Mesodermal cell (in vitro differentiated cells): ENCODE results near the gene HSF4.

Experiments
- H3K27ac ChIP-seq: 2 replicates; pipeline ENCODE4 v1.7.0; 2013; ENCODE audit warnings: mild to moderate bottlenecking, low read depth, low read length, moderate library complexity; ENCODE audit not compliant: severe bottlenecking
- H3K36me3 ChIP-seq: 2 replicates; pipeline ENCODE4 v1.7.1; 2013; ENCODE audit warnings: mild to moderate bottlenecking, low read length, moderate library complexity; ENCODE audit not compliant: control insufficient read depth, insufficient read depth
- H3K4me1 ChIP-seq: one replicate; pipeline ENCODE4 v1.7.1; 2013; ENCODE audit warnings: mild to moderate bottlenecking, low read length; ENCODE audit not compliant: insufficient read depth, control insufficient read depth, poor library complexity, severe bottlenecking
- H3K4me3 ChIP-seq: 2 replicates; pipeline ENCODE4 v1.7.0; 2013; ENCODE audit warnings: low read length, control low read depth, mild to moderate bottlenecking; ENCODE audit not compliant: insufficient read depth, poor library complexity, severe bottlenecking; ENCODE audit errors: extremely low read depth
- H3K9me3 ChIP-seq: 2 replicates; pipeline ENCODE4 v1.7.1; 2013; ENCODE audit warnings: mild to moderate bottlenecking, low read length, moderate library complexity; ENCODE audit not compliant: control insufficient read depth
- WGBS, 2 experiments: methylation state at CpG; one replicate each; pipeline ENCODE4 v1.1.5; 2013; ENCODE audit warnings: missing lambda C conversion rate in 2 of 2; ENCODE audit not compliant: insufficient coverage in 2 of 2; 5-methylcytosine and 5-hydroxymethylcytosine counted together

The HSF4 gene

GRCh38 chr16:67196881-67197280, 32.3 kb downstream of the HSF4 start:
- H3K36me3 ChIP-seq, result peaks cover 78% of the 10 kb centered on the region
- WGBS, 2 experiments, result 100% methylated on average over 1 of the region's 1 CpG
- peaks cover 7% of the 10 kb centered on the region for H3K4me1 ChIP-seq
- no peak overlapping the region for H3K27ac ChIP-seq
- no peaks in the 10 kb centered on the region for H3K9me3 ChIP-seq
- no peak overlapping the region for H3K4me3 ChIP-seq

- WGBS, 2 experiments, result 90 to 97% methylated on average over 5 to 6 of the region's 6 CpGs
- Histone ChIP-seq H3K9me3 (no peaks in the 10 kb centered on the region), H3K4me3 (no peak overlapping the region), H3K4me1 (peaks cover 7% of the 10 kb centered on the region), H3K27ac (no peak overlapping the region), H3K36me3 (peaks cover 86% of the 10 kb centered on the region)
Observed at GRCh38 chr16:67197704-67198103, 33.2 kb downstream of the HSF4 start.

GRCh38 chr16:67198238-67198734, 33.7 kb downstream of the HSF4 start:
- Histone ChIP-seq H3K4me3 (no peak overlapping the region), H3K27ac (no peak overlapping the region), H3K9me3 (no peaks in the 10 kb centered on the region), H3K36me3 (peaks cover 88% of the 10 kb centered on the region), H3K4me1 (peaks cover 7% of the 10 kb centered on the region)
- WGBS, 2 experiments, result 78 to 90% methylated on average over 6 to 8 of the region's 12 CpGs

- Histone ChIP-seq H3K27ac (no peak within 1 kb of the TSS), H3K9me3 (no peaks in the 10 kb centered on the region), H3K4me1 (peaks cover 1% of the 10 kb centered on the region), H3K4me3 (no peak within 1 kb of the TSS), H3K36me3 (peaks cover 87% of the 10 kb centered on the region)
- 81 to 89% methylated on average over 29 to 48 of the region's 61 CpGs for WGBS, 2 experiments
Observed at GRCh38 chr16:67199011-67199807, 34.7 kb downstream of the HSF4 start, which contains the start of gene ELMO3. Gene ELMO3 (plus strand): TSS chr16:67199131. CDS start chr16:67199327, 196 bp downstream.

GRCh38 chr16:67199808-67200198, 35.3 kb downstream of the HSF4 start:
- H3K9me3 ChIP-seq, result no peaks in the 10 kb centered on the region
- WGBS, 2 experiments, result 91 to 97% methylated on average over 12 to 15 of the region's 22 CpGs
- no peaks in the 10 kb centered on the region for H3K4me1 ChIP-seq
- H3K27ac ChIP-seq, result no peak overlapping the region
- no peak overlapping the region for H3K4me3 ChIP-seq
- peaks cover 87% of the 10 kb centered on the region for H3K36me3 ChIP-seq

GRCh38 chr16:67200491-67200890, 35.9 kb downstream of the HSF4 start:
- H3K4me1 ChIP-seq, result no peaks in the 10 kb centered on the region
- no peak overlapping the region for H3K4me3 ChIP-seq
- WGBS, 2 experiments, result 94 to 100% methylated on average over 7 to 8 of the region's 8 CpGs
- no peaks in the 10 kb centered on the region for H3K9me3 ChIP-seq
- H3K36me3 ChIP-seq, result peaks cover 82% of the 10 kb centered on the region
- no peak overlapping the region for H3K27ac ChIP-seq

GRCh38 chr16:67201411-67202345, 37.1 kb downstream of the HSF4 start:
- WGBS, 2 experiments, result 96 to 97% methylated on average over 26 to 35 of the region's 40 CpGs
- peaks cover 71% of the 10 kb centered on the region for H3K36me3 ChIP-seq
- H3K4me3 ChIP-seq, result no peak overlapping the region
- H3K4me1 ChIP-seq, result no peaks in the 10 kb centered on the region
- H3K9me3 ChIP-seq, result no peaks in the 10 kb centered on the region
- no peak overlapping the region for H3K27ac ChIP-seq

- no peak overlapping the region for H3K4me3 ChIP-seq
- peaks cover 64% of the 10 kb centered on the region for H3K36me3 ChIP-seq
- no peak overlapping the region for H3K27ac ChIP-seq
- 97 to 99% methylated on average over 9 to 10 of the region's 12 CpGs for WGBS, 2 experiments
- peaks cover 1% of the 10 kb centered on the region for H3K4me1 ChIP-seq
- H3K9me3 ChIP-seq, result no peaks in the 10 kb centered on the region
Observed at GRCh38 chr16:67202426-67202825, 37.9 kb downstream of the HSF4 start.

- peaks cover 7% of the 10 kb centered on the region for H3K4me1 ChIP-seq
- H3K9me3 ChIP-seq, result no peaks in the 10 kb centered on the region
- H3K4me3 ChIP-seq, result no peak overlapping the region
- 96 to 97% methylated on average over 15 to 21 of the region's 23 CpGs for WGBS, 2 experiments
- H3K36me3 ChIP-seq, result peaks cover 58% of the 10 kb centered on the region
- H3K27ac ChIP-seq, result no peak overlapping the region
Observed at GRCh38 chr16:67202956-67203493, 38.5 kb downstream of the HSF4 start.

GRCh38 chr16:67204076-67204475, 39.5 kb downstream of the HSF4 start:
- Histone ChIP-seq H3K27ac (no peak overlapping the region), H3K9me3 (no peaks in the 10 kb centered on the region), H3K36me3 (peaks cover 47% of the 10 kb centered on the region), H3K4me1 (peaks cover 7% of the 10 kb centered on the region), H3K4me3 (no peak overlapping the region)
- WGBS, 2 experiments, result 100% methylated on average over 4 of the region's 4 CpGs
